ENCODE measurements around the gene ERC2.

ERC2 gene

GRCh38 chr3:55604402-55604801 is 863.9 kb downstream of the ERC2 start:
- Histone ChIP-seq H3K4me3 (ENCODE audit: low read depth, low read length) (no peak overlapping the region), H3K9me3 (ENCODE audit: control insufficient read depth, insufficient read depth, low read length) (no peaks in the 10 kb centered on the region), H3K4me1 (ENCODE audit: control insufficient read depth, insufficient read depth, low read length) (peaks cover 11% of the 10 kb centered on the region; the same call in 1 of the 2 replicates), H3K36me3 (ENCODE audit: control insufficient read depth, insufficient read depth, low read length) (no peaks in the 10 kb centered on the region), H3K27ac (ENCODE audit: low read depth, low read length) (no peak overlapping the region), H3K27me3 (ENCODE audit: control insufficient read depth, insufficient read depth, low read length) (no peaks in the 10 kb centered on the region), H3K9ac (ENCODE audit: low read depth, low read length) (no peak overlapping the region)

GRCh38 chr3:55601366-55602080 is 866.7 kb downstream of the ERC2 start:
- Histone ChIP-seq H3K9ac (ENCODE audit: low read depth, low read length) (no peak overlapping the region), H3K4me1 (ENCODE audit: control insufficient read depth, insufficient read depth, low read length) (no peaks in the 10 kb centered on the region), H3K9me3 (ENCODE audit: control insufficient read depth, insufficient read depth, low read length) (no peaks in the 10 kb centered on the region), H3K27me3 (ENCODE audit: control insufficient read depth, insufficient read depth, low read length) (no peaks in the 10 kb centered on the region), H3K36me3 (ENCODE audit: control insufficient read depth, insufficient read depth, low read length) (no peaks in the 10 kb centered on the region), H3K27ac (ENCODE audit: low read depth, low read length) (no peak overlapping the region), H3K4me3 (ENCODE audit: low read depth, low read length) (no peak overlapping the region)

DNA sequence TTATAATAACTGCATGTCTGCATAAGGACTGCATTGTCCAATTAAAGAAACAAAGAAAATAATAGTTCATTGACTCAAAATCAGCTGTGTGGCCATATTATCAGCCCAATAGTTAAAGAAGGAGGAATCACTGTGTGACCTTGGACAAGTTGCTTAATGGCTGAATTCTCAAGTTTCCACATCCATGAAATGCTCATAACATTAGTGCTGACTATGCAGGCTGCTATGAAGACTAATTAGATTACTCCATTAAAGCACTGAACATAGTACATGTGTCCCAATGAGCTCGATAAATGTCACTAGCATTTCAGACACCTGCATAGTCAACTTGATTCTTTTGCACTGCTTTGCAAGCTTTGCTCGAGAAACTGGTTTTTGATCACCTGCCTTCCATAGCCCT is 870.0 kb downstream of the ERC2 start:
- Histone ChIP-seq H3K27me3 (ENCODE audit: control insufficient read depth, insufficient read depth, low read length) (no peaks in the 10 kb centered on the region), H3K9ac (ENCODE audit: low read depth, low read length) (no peak overlapping the region), H3K36me3 (ENCODE audit: control insufficient read depth, insufficient read depth, low read length) (no peaks in the 10 kb centered on the region), H3K9me3 (ENCODE audit: control insufficient read depth, insufficient read depth, low read length) (no peaks in the 10 kb centered on the region), H3K27ac (ENCODE audit: low read depth, low read length) (no peak overlapping the region), H3K4me1 (ENCODE audit: control insufficient read depth, insufficient read depth, low read length) (peaks cover 2% of the 10 kb centered on the region), H3K4me3 (ENCODE audit: low read depth, low read length) (no peak overlapping the region)

GRCh38 chr3:55597641-55598040 is 870.6 kb downstream of the ERC2 start:
- Histone ChIP-seq H3K4me1 (ENCODE audit: control insufficient read depth, insufficient read depth, low read length) (peaks cover 8% of the 10 kb centered on the region), H3K9me3 (ENCODE audit: control insufficient read depth, insufficient read depth, low read length) (no peaks in the 10 kb centered on the region), H3K27me3 (ENCODE audit: control insufficient read depth, insufficient read depth, low read length) (no peaks in the 10 kb centered on the region), H3K36me3 (ENCODE audit: control insufficient read depth, insufficient read depth, low read length) (no peaks in the 10 kb centered on the region), H3K4me3 (ENCODE audit: low read depth, low read length) (no peak overlapping the region), H3K9ac (ENCODE audit: low read depth, low read length) (no peak overlapping the region), H3K27ac (ENCODE audit: low read depth, low read length) (no peak overlapping the region)

- Histone ChIP-seq H3K36me3 (ENCODE audit: control insufficient read depth, insufficient read depth, low read length) (no peaks in the 10 kb centered on the region), H3K27ac (ENCODE audit: low read depth, low read length) (no peak overlapping the region), H3K9me3 (ENCODE audit: control insufficient read depth, insufficient read depth, low read length) (no peaks in the 10 kb centered on the region), H3K4me3 (ENCODE audit: low read depth, low read length) (no peak overlapping the region), H3K9ac (ENCODE audit: low read depth, low read length) (no peak overlapping the region), H3K4me1 (ENCODE audit: control insufficient read depth, insufficient read depth, low read length) (peaks cover 17% of the 10 kb centered on the region), H3K27me3 (ENCODE audit: control insufficient read depth, insufficient read depth, low read length) (no peaks in the 10 kb centered on the region)
These were observed 872.1 kb downstream of the ERC2 start for GRCh38 chr3:55596212-55596611.

GRCh38 chr3:55595420-55595819 is 872.8 kb downstream of the ERC2 start:
- no peaks in the 10 kb centered on the region for H3K27me3 ChIP-seq (ENCODE audit: control insufficient read depth, insufficient read depth, low read length)
- peaks cover 17% of the 10 kb centered on the region for H3K4me1 ChIP-seq (ENCODE audit: control insufficient read depth, insufficient read depth, low read length)
- H3K4me3 ChIP-seq (ENCODE audit: low read depth, low read length): no peak overlapping the region
- H3K27ac ChIP-seq (ENCODE audit: low read depth, low read length): no peak overlapping the region
- no peaks in the 10 kb centered on the region for H3K36me3 ChIP-seq (ENCODE audit: control insufficient read depth, insufficient read depth, low read length)
- no peak overlapping the region for H3K9ac ChIP-seq (ENCODE audit: low read depth, low read length)
- H3K9me3 ChIP-seq (ENCODE audit: control insufficient read depth, insufficient read depth, low read length): no peaks in the 10 kb centered on the region

- H3K4me1 ChIP-seq (ENCODE audit: control insufficient read depth, insufficient read depth, low read length): peaks cover 27% of the 10 kb centered on the region
- H3K27me3 ChIP-seq (ENCODE audit: control insufficient read depth, insufficient read depth, low read length): no peaks in the 10 kb centered on the region
- no peak overlapping the region for H3K9ac ChIP-seq (ENCODE audit: low read depth, low read length)
- no peaks in the 10 kb centered on the region for H3K9me3 ChIP-seq (ENCODE audit: control insufficient read depth, insufficient read depth, low read length)
- no peak overlapping the region for H3K4me3 ChIP-seq (ENCODE audit: low read depth, low read length)
- peak overlapping the region; percentile 18 for H3K27ac ChIP-seq (ENCODE audit: low read depth, low read length)
- no peaks in the 10 kb centered on the region for H3K36me3 ChIP-seq (ENCODE audit: control insufficient read depth, insufficient read depth, low read length)
These were observed 875.7 kb downstream of the ERC2 start for GRCh38 chr3:55592572-55592971.

DNA sequence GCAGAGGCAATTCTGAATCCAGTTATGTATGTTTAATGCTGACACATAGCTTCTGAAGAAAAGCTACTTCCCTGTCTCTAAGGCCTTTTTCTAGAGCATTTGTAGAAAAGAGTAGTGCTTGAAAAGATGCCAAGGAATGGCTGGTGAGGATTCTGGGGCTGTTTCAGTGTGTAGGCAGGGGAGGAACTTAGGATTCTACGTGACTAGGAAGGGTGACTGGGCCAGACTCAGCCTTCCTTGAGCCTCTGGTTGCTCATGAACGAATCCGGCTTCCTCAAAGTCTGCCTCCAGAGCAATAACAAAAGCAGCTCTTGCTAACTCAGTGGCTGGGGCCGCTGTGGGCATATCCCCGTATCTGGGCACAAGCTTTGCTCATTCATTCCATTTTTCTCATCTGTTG is 876.4 kb downstream of the ERC2 start:
- Histone ChIP-seq H3K36me3 (ENCODE audit: control insufficient read depth, insufficient read depth, low read length) (no peaks in the 10 kb centered on the region), H3K4me1 (ENCODE audit: control insufficient read depth, insufficient read depth, low read length) (peaks cover 31% of the 10 kb centered on the region), H3K27ac (ENCODE audit: low read depth, low read length) (no peak overlapping the region), H3K9me3 (ENCODE audit: control insufficient read depth, insufficient read depth, low read length) (no peaks in the 10 kb centered on the region), H3K9ac (ENCODE audit: low read depth, low read length) (no peak overlapping the region), H3K27me3 (ENCODE audit: control insufficient read depth, insufficient read depth, low read length) (no peaks in the 10 kb centered on the region), H3K4me3 (ENCODE audit: low read depth, low read length) (no peak overlapping the region)

DNA sequence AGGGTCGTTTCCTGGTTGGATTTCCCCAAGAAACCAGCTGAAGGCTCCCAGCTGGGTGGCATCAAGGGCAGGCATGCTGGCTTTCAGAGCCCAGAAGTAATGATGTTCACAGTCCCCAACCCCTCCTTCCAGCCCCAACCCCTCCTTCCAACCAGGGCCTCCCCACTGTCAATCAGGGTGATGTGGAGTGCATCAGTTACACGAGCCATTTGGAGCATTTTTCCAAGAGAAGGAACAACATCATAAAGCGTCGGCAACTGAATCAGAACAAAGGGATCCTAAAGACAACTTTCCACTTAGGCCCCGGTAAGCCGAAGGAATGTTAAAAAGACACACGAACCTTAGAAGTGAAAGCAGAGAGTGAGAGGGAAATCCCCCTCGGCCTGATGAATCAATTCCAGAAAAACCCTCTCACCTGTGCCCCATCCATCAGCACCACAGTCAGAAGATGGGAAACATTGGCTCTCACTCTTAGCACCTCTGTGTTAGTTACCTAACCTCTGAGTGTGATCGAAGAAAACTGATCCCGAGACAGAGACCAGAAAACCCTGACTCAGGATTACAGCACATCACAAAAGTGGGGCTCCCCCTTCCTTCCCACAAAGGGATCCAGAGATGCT is 880.0 kb downstream of the ERC2 start:
- Histone ChIP-seq H3K27me3 (ENCODE audit: control insufficient read depth, insufficient read depth, low read length) (no peaks in the 10 kb centered on the region), H3K4me1 (ENCODE audit: control insufficient read depth, insufficient read depth, low read length) (peaks cover 40% of the 10 kb centered on the region), H3K9ac (ENCODE audit: low read depth, low read length) (no peak overlapping the region), H3K36me3 (ENCODE audit: control insufficient read depth, insufficient read depth, low read length) (no peaks in the 10 kb centered on the region), H3K9me3 (ENCODE audit: control insufficient read depth, insufficient read depth, low read length) (no peaks in the 10 kb centered on the region), H3K27ac (ENCODE audit: low read depth, low read length) (no peak overlapping the region), H3K4me3 (ENCODE audit: low read depth, low read length) (no peak overlapping the region)

- Histone ChIP-seq H3K27me3 (ENCODE audit: control insufficient read depth, insufficient read depth, low read length) (no peaks in the 10 kb centered on the region), H3K27ac (ENCODE audit: low read depth, low read length) (no peak overlapping the region), H3K4me3 (ENCODE audit: low read depth, low read length) (no peak overlapping the region), H3K9ac (ENCODE audit: low read depth, low read length) (no peak overlapping the region), H3K4me1 (ENCODE audit: control insufficient read depth, insufficient read depth, low read length) (peaks cover 25% of the 10 kb centered on the region), H3K36me3 (ENCODE audit: control insufficient read depth, insufficient read depth, low read length) (no peaks in the 10 kb centered on the region), H3K9me3 (ENCODE audit: control insufficient read depth, insufficient read depth, low read length) (no peaks in the 10 kb centered on the region)
These were observed 882.4 kb downstream of the ERC2 start for GRCh38 chr3:55585856-55586255.

- Histone ChIP-seq H3K4me3 (ENCODE audit: low read depth, low read length) (no peak overlapping the region), H3K4me1 (ENCODE audit: control insufficient read depth, insufficient read depth, low read length) (peaks cover 19% of the 10 kb centered on the region; the same call in 1 of the 2 replicates), H3K9ac (ENCODE audit: low read depth, low read length) (no peak overlapping the region), H3K9me3 (ENCODE audit: control insufficient read depth, insufficient read depth, low read length) (no peaks in the 10 kb centered on the region), H3K27me3 (ENCODE audit: control insufficient read depth, insufficient read depth, low read length) (no peaks in the 10 kb centered on the region), H3K36me3 (ENCODE audit: control insufficient read depth, insufficient read depth, low read length) (no peaks in the 10 kb centered on the region), H3K27ac (ENCODE audit: low read depth, low read length) (no peak overlapping the region)
These were observed 883.4 kb downstream of the ERC2 start for GRCh38 chr3:55584716-55585368.

Data from HUES48 (cell line).